ENCODE measurements around the gene LARP4B.

The LARP4B gene

DNA sequence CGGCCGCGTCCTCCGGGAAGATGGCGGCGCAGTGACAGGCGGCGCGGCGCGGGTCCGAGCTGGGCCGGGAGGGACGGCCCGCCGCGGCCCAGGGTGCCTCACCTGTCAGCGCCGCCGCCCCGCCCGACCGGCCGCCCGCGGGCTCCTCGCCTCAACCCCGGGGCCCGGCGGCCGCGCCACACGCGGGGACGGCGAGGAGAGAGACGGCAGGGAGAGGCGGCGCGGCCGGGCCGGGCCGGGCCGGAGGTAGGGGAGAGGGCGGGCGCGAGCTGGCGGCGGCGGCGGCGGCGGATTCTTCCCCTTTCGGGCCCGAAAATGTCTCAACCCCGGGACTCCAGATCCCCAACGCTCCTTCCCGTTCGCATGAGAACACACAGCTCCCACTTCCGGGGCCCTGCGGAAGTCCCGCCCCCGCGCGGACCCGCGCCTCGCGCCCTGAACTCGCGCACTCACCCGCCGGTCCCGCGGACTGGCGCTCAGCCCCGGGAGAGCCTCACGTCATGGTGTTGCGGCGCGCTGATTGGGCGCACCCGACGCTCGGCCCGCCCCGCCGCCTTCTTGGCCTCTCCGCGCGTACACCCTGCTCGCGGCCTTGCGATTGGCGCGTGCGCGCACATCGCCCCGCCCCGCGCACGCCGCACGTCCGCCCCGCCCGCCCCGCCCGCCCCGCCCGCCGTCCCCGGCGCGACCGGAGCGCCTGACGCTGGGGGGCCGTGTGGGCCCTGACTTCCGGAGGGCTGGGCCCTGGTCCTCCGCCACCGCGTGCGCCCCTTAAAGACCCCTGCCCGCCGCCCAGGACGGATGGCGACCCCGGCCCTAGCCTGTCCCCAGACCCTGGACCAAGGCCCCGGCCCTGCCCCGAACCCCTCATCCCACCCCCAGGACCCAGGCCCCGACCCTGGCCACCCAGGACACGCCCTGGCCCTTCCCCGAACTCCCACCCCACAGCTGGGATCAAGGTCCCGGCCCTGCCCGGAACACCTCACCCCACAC is at the start of gene LARP4B:
Gene LARP4B (minus strand): TSS at position 380 of the 993 bp plus-strand sequence. CDS start 45,984 bp downstream, outside the sequence.
- peaks cover 14% of the 10 kb centered on the region for H3K36me3 Mint-ChIP-seq
- H3K27me3 Mint-ChIP-seq, result peaks cover 4% of the 10 kb centered on the region
- H3K4me1 Mint-ChIP-seq, result peaks cover 39% of the 10 kb centered on the region
- no peaks in the 10 kb centered on the region for H3K9me3 Mint-ChIP-seq
- peak; percentile 96 for DNase-seq
- H3K27ac Mint-ChIP-seq, result peak within 1 kb of the TSS; percentile 94
- peak within 1 kb of the TSS; percentile 88 for H3K4me3 Mint-ChIP-seq
- CTCF ChIA-PET, result no interaction called here

DNA sequence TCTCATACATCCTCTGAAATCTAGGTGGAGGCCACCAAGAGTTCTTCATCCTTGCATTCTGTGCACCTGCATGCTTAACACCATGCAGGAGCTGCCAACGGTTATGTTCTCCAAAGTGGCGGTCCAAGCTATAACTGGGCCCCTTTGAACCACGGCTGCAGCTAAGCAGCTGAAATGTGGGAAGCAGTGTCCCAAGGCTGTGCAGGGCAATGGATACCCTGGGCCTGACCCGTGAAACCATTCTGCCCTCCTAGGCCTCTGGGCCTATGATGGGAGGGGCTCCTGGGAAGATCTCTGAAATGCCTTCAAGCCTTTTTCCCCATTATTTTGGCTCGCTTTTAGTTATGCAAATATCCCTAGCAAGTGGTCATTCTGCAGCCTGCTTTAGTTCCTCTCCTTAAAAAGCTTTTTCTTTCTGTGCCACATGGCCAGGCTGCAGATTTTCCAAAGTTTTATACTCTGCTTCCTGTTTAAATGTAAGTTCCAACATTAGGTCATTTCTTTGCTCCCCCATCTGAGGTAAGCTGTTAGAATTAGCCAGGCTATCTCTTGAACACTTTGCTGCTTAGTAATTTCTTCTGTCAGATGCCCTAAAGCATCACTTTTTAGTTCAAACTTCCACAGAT is 49.1 kb upstream of the LARP4B start:
- no peak overlapping the region for H3K27ac Mint-ChIP-seq
- H3K9me3 Mint-ChIP-seq, result peaks cover 35% of the 10 kb centered on the region
- peaks cover 16% of the 10 kb centered on the region for H3K36me3 Mint-ChIP-seq
- no peak overlapping the region for H3K4me3 Mint-ChIP-seq
- H3K4me1 Mint-ChIP-seq, result no peaks in the 10 kb centered on the region
- CTCF ChIA-PET, result no interaction called here
- no peaks in the 10 kb centered on the region for H3K27me3 Mint-ChIP-seq
- DNase-seq, result no peak

DNA sequence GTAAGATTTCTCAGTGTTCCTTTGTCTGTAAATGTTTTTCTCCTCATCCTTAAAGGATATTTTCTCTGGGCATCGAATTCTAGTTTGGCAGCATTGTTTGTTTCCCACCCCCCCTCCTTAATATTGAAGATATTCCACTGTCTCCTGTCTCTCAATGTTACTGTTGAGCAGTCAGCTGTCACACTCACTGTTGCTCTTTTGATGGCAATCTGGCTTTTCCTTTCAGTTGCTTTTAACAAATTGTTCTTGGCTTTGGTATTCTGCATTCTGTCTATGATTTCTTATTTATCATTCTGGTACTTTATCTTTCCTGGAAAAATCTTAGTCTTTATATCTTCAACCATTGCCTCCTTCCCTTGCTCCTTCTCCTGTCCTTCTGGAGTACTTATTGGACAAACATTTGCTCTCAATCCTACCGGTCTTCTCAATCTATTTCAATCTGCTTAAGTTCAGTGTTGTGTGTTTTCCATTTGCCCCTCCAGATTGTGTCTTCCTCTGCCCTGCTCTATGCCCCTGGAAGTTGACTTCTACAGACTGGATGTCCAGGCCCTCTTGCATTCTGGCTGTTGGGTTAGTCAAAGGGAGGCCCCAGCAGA is 47.4 kb upstream of the LARP4B start:
- Mint-ChIP-seq H3K27ac (no peak overlapping the region), H3K4me3 (no peak overlapping the region), H3K4me1 (no peaks in the 10 kb centered on the region), H3K9me3 (peaks cover 36% of the 10 kb centered on the region), H3K36me3 (peaks cover 16% of the 10 kb centered on the region), H3K27me3 (no peaks in the 10 kb centered on the region)
- CTCF ChIA-PET, result interaction anchor here (1.0 kb wide), 1 partner anchor 8 kb away, joined by 3 read pairs; no protein-coding TSS in a partner anchor
- DNase-seq, result no peak

DNA sequence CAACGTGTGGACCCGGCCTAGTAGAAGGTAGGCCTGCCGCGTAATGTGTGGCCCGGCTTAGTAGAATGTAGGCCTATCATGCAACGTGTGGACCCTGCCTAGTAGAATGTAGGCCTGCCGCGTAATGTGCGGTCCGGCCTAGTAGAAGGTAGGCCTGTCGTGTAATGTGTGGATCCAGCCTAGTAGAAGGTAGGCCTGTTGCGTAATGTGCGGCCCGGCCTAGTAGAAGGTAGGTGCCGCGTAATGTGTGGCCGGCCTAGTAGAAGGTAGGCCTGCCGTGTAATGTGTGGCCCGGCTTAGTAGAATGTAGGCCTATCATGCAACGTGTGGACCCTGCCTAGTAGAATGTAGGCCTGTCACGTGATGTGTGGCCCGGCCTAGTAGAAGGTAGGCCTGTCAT is 44.8 kb upstream of the LARP4B start:
- H3K4me3 Mint-ChIP-seq, result no peak overlapping the region
- no peaks in the 10 kb centered on the region for H3K4me1 Mint-ChIP-seq
- H3K27me3 Mint-ChIP-seq, result peaks cover 14% of the 10 kb centered on the region
- H3K9me3 Mint-ChIP-seq, result peaks cover 36% of the 10 kb centered on the region
- H3K27ac Mint-ChIP-seq, result no peak overlapping the region
- no peak for DNase-seq
- H3K36me3 Mint-ChIP-seq, result peaks cover 16% of the 10 kb centered on the region
- CTCF ChIA-PET, result no interaction called here

DNA sequence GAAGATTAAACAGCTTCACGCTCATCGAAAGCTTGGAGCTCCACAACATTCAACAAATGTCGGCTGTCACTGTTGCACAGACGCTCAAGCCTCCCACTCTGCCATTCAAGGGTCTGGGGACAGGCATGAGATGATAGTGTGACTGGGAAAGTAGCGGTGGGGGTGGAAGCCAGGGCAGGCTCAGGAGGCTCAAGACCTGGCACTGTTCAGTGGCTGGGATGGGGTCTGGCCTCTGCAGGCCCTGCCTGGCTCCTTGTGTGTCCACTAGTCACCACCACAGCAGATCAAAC is 43.2 kb upstream of the LARP4B start:
- CTCF ChIA-PET, result no interaction called here
- H3K4me1 Mint-ChIP-seq, result no peaks in the 10 kb centered on the region
- peaks cover 20% of the 10 kb centered on the region for H3K27me3 Mint-ChIP-seq
- peaks cover 8% of the 10 kb centered on the region for H3K36me3 Mint-ChIP-seq
- no peak overlapping the region for H3K27ac Mint-ChIP-seq
- no peak overlapping the region for H3K4me3 Mint-ChIP-seq
- no peak for DNase-seq
- H3K9me3 Mint-ChIP-seq, result peaks cover 25% of the 10 kb centered on the region

DNA sequence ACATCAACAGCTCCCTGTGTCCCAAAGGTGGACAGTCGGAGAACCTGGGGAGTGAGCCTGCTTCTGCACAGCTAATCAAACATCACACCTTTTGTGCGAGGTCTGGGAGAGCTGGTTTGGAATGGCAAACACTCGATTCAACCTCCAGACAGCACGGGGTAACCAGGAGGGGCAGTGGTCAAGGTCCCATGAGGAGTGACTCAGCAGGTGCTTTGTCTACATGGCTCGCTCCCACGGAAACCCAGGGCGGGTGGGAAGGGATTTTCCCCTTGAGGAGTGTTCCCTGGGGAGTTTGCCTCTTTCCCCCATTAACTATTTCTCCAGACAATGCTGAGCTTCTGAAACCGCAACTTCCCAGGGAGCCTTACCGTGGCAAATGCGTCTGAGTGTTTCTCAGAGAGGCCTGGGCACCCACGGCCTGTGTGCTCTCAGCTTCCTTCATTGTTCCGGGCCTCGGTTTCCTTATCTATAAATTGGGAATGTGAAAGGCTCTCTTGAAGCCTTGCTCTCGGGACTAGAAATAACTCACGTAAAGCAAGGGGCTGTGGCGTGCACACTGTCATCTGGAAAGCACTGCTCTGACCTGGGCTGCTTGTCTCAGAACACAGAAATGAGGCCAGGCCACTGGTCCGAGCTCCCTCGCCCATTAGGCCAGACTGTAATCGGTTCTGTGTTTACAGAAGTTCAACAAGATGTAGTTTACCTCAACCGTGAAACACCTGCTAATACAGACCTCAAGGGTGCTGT is 42.7 kb upstream of the LARP4B start:
- Mint-ChIP-seq H3K4me3 (no peak overlapping the region), H3K27ac (no peak overlapping the region), H3K9me3 (peaks cover 20% of the 10 kb centered on the region), H3K4me1 (no peaks in the 10 kb centered on the region), H3K36me3 (peaks cover 5% of the 10 kb centered on the region), H3K27me3 (peaks cover 25% of the 10 kb centered on the region)
- DNase-seq, result no peak
- CTCF ChIA-PET, result no interaction called here

DNA sequence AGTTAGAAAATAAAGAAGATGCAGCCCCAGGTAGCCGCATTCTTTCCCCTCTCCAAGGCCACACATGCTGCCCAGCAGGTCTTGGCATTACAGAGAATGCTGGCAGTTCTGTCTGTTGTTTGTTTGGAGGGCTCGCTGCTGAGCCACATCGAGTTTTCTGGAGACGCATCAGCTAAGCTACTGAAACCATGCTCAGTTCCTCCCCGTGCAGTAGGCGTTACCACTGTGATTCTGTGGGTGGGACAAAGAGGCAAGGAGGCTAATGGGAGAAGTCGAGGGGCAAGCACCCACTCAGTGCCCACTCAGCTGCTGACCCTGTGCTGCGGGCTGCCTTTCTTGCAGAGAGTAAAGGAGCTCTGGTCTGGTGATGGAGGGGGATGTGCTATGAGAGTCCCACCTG is 41.3 kb upstream of the LARP4B start:
- CTCF ChIA-PET, result no interaction called here
- peaks cover 35% of the 10 kb centered on the region for H3K27me3 Mint-ChIP-seq
- no peak overlapping the region for H3K27ac Mint-ChIP-seq
- peaks cover 3% of the 10 kb centered on the region for H3K4me1 Mint-ChIP-seq
- no peaks in the 10 kb centered on the region for H3K36me3 Mint-ChIP-seq
- peaks cover 9% of the 10 kb centered on the region for H3K9me3 Mint-ChIP-seq
- no peak overlapping the region for H3K4me3 Mint-ChIP-seq
- no peak for DNase-seq

DNA sequence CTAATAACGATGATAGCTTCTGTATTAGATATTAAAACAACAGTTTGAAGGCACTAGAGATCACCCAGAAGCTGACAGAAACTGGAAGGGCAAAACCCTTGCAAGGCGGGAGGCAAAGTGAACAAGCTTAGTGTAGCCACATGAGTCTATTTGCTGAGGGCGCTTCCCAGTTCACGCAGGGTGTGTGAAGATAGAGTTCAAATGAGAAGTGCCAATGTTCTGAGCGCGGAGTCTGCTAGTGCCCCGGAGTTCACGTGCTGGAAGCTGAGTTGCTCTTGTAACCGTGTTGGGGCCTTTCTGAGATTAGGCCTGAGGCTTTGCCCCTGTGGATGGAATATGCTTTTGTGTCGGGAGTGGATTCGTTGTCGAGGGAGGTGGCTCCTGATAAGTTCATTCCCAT is 40.1 kb upstream of the LARP4B start:
- peaks cover 45% of the 10 kb centered on the region for H3K27me3 Mint-ChIP-seq
- H3K36me3 Mint-ChIP-seq, result no peaks in the 10 kb centered on the region
- H3K27ac Mint-ChIP-seq, result no peak overlapping the region
- DNase-seq, result no peak
- CTCF ChIA-PET, result no interaction called here
- peaks cover 9% of the 10 kb centered on the region for H3K9me3 Mint-ChIP-seq
- peaks cover 12% of the 10 kb centered on the region for H3K4me1 Mint-ChIP-seq
- H3K4me3 Mint-ChIP-seq, result no peak overlapping the region

DNA sequence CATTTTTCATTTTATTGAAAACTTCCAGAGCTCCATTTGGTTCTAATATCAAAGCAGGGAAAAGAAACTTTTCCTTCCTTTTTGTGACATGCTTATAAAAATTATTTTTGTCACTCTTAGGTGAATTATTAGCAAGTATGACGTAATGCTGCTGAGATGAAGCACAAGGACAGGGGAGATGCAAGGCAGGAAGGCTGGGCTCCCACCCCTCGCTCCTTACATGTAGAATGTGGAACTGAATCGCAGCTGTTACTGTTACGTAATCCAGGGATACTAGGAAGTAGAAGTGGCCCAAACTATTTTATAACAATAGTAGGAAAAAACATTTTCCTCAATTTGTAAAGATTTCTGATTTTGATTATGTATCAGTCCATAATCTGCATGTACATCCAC is 39.6 kb upstream of the LARP4B start:
- Mint-ChIP-seq H3K4me1 (peaks cover 14% of the 10 kb centered on the region), H3K27me3 (peaks cover 50% of the 10 kb centered on the region), H3K27ac (no peak overlapping the region), H3K36me3 (no peaks in the 10 kb centered on the region), H3K4me3 (no peak overlapping the region), H3K9me3 (peaks cover 5% of the 10 kb centered on the region)
- CTCF ChIA-PET, result no interaction called here
- no peak for DNase-seq

DNA sequence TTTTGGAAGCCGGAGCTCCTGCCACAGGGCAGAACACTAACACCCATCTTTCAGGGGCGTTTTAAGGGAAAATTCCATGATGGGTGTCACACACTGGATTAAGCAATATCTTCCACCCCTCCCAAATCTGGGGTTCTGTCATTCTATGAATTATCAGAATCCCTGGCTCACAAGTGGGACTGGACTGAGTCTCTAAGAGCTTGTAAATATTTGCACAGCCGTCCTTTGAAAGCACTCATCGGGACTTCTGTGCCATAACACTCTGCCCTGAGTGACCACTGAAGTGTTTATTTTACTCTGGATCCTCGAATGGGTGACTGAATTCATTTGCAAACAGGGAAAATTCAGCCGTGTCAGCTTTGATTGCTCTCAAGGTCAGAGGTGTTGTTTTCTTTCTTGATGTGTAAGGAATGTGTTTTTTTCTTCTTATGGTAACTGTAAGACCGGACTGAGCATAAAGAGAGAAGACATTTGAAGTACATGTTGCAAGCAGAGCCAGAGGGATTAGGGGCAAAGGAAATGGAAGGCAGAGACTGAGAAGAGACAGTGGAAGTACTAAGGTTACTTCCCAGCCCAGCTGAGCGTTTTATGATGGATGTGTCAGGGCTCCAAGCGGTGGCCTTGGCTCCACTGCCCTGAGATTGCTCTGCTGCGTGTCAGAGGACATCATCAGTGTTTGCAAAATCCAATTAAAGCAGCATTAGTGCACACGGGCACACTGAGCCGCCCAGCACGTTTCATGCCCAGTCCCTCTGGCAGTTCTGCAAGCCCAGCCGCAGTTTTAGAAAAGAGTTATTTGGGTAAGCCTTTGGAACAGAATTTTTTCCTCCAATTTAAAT is 39.0 kb upstream of the LARP4B start:
- H3K27me3 Mint-ChIP-seq, result peaks cover 52% of the 10 kb centered on the region
- no peak overlapping the region for H3K27ac Mint-ChIP-seq
- H3K4me1 Mint-ChIP-seq, result peaks cover 14% of the 10 kb centered on the region
- no peak for DNase-seq
- H3K4me3 Mint-ChIP-seq, result no peak overlapping the region
- CTCF ChIA-PET, result no interaction called here
- no peaks in the 10 kb centered on the region for H3K36me3 Mint-ChIP-seq
- peaks cover 3% of the 10 kb centered on the region for H3K9me3 Mint-ChIP-seq

DNA sequence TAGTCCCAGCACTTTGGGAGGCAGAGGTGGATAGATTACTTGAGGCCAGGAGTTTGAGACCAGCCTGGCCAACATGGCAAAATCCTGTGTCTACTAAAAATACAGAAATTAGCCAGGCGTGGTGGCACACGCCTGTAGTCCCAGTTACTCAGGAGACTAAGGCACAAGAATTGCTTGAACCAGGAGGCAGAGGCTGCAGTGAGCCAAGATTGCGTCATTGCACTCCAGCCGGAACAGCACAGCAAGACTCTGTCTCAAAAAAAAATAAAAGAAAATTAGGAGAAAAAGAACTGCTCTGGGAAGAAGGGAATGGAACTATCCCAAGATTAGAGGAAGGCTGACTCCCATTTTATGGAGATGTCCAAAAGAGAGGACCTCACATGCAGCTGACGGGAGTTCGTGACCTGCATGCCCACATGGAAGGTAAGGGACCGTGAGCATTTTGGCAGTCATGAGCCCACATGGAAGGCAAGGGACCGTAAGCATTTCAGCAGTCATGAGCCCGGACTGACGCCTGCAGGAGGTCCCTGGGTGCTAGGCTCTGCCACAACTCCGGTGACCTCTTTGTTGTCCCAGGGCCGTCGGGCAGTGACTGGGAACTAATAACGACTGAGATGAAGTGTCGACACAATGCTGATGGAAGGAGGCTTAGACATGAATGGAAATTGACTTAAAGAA is 38.1 kb upstream of the LARP4B start:
- Mint-ChIP-seq H3K27me3 (peaks cover 54% of the 10 kb centered on the region), H3K27ac (no peak overlapping the region), H3K4me1 (peaks cover 14% of the 10 kb centered on the region), H3K36me3 (no peaks in the 10 kb centered on the region), H3K9me3 (peaks cover 3% of the 10 kb centered on the region), H3K4me3 (no peak overlapping the region)
- no peak for DNase-seq
- CTCF ChIA-PET, result no interaction called here

DNA sequence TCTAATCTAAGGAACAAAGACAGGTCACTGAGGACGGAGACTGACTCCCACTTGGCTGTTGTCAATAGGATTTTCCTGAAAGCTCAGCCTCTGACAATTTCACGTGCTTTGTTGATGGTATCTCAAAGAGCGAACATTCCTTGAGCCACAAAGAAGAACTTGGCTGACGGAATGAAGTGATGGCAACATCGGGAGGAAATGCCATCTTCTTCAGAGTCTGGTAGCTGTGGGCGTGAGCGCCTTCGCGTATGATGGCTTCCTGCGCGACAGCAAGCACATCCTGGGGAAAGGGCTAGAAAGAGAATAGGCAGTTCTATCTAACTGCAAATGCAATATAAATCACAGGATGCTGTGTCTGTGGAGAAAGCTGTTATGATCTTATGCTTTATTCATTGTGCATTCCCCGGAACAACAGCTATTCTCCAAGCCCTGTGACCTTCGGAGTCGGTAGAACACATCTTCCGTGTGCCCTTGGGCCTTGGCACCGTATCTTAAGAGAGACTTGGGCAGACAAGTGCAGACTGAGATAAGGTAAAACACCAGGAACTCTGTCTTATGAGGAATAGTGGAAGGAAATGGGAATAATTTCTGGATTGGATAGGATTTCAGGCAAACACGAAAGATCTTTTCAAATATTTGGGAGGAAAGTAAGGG is 37.2 kb upstream of the LARP4B start:
- Mint-ChIP-seq H3K4me1 (peaks cover 14% of the 10 kb centered on the region), H3K36me3 (no peaks in the 10 kb centered on the region), H3K4me3 (no peak overlapping the region), H3K27me3 (peaks cover 56% of the 10 kb centered on the region), H3K27ac (no peak overlapping the region), H3K9me3 (peaks cover 3% of the 10 kb centered on the region)
- DNase-seq, result no peak
- CTCF ChIA-PET, result no interaction called here

Measured in activated naive CD4-positive, alpha-beta T cell treated with anti-CD3 and anti-CD28 coated beads, Interleukin-2, amount 10 ng/mL, durations not matched to agents 7 days and 5 days (primary cell).